COLO668 (cell line): Measurements from ENCODE around the gene MAPK4.
A peak's percentile ranks its signal among the peaks of the same experiment; 100 is the strongest.
"Not testable (repeated sequence)": the region's sequence is repeated elsewhere in the genome, so short reads cannot be mapped to it uniquely, and the experiment has no call there.

Experiments used
- DNase-seq: peaks from one replicate; lab custom pipeline; 2025; ENCODE audit not compliant: unreplicated experiment; lab: John Stamatoyannopoulos, UW

MAPK4 gene

GRCh38 chr18:50559752-50560680 lies at the start of gene MAPK4:
Gene MAPK4 (plus strand): TSS chr18:50560087. CDS start chr18:50663959, 103,872 bp downstream.
- DNase-seq = peak; percentile 87

GRCh38 chr18:50517277-50517676 lies 42.6 kb upstream of the MAPK4 start:
- not testable (repeated sequence) for DNase-seq

GRCh38 chr18:50518787-50519546 lies 40.9 kb upstream of the MAPK4 start:
- DNase-seq = no peak

GRCh38 chr18:50523165-50523564 lies 36.7 kb upstream of the MAPK4 start:
- no peak for DNase-seq

GRCh38 chr18:50527636-50528307 lies 32.1 kb upstream of the MAPK4 start:
- no peak for DNase-seq

- DNase-seq = no peak
These were observed 31.1 kb upstream of the MAPK4 start for GRCh38 chr18:50528806-50529205.

- not testable (repeated sequence) for DNase-seq
These were observed 26.1 kb upstream of the MAPK4 start for GRCh38 chr18:50533822-50534221.

GRCh38 chr18:50544476-50544875 lies 15.4 kb upstream of the MAPK4 start:
- DNase-seq = not testable (repeated sequence)

- no peak for DNase-seq
These were observed 14.0 kb upstream of the MAPK4 start for GRCh38 chr18:50545936-50546335.

- no peak for DNase-seq
These were observed 11.7 kb upstream of the MAPK4 start for GRCh38 chr18:50548160-50548559.

- not testable (repeated sequence) for DNase-seq
These were observed 8.2 kb upstream of the MAPK4 start for GRCh38 chr18:50551651-50552050.

GRCh38 chr18:50558157-50558556 lies 1.7 kb upstream of the MAPK4 start:
- no peak for DNase-seq

- DNase-seq = no peak
These were observed 737 bp upstream of the MAPK4 start for GRCh38 chr18:50558948-50559751.

GRCh38 chr18:50560681-50561629 lies 1.1 kb downstream of the MAPK4 start:
- DNase-seq = peak; percentile 61

- DNase-seq = not testable (repeated sequence)
These were observed 2.4 kb downstream of the MAPK4 start for GRCh38 chr18:50562258-50562657.

- no peak for DNase-seq
These were observed 2.8 kb downstream of the MAPK4 start for GRCh38 chr18:50562686-50563085.

- no peak for DNase-seq
These were observed 3.5 kb downstream of the MAPK4 start for GRCh38 chr18:50563376-50563775.

- DNase-seq = no peak
These were observed 10.0 kb downstream of the MAPK4 start for GRCh38 chr18:50569930-50570329.

GRCh38 chr18:50571606-50572005 lies 11.7 kb downstream of the MAPK4 start:
- no peak for DNase-seq
